Cardiac fibroblast (primary cell): Measurements from ENCODE around the gene TTC9C.
"Not testable (repeated sequence)": the region's sequence is repeated elsewhere in the genome, so short reads cannot be mapped to it uniquely, and the experiment has no call there.

Source experiments
- DNase-seq, 2 donors: peaks; one replicate each; pipeline versions ENCODE4 v3.0.0 to v3.0.0-alpha.2; 2010; ENCODE audit warnings: low read depth in 2 of 2
- H3K4me3 ChIP-seq, 2 donors: replicated peaks in 1 of 2; 1 replicate in 1 of 2; 2 replicates in 1 of 2; pipeline ENCODE4 v1.5.1; 2011; ENCODE audit warnings: low read depth in 2 of 2, low read length in 2 of 2, mild to moderate bottlenecking in 2 of 2, moderate library complexity in 1 of 2
- CTCF ChIP-seq: IDR thresholded peaks from one replicate; pipeline ENCODE4 v1.5.1; 2011; ENCODE audit warnings: low read depth, mild to moderate bottlenecking, low read length, inconsistent platforms

TTC9C gene

GRCh38 chr11:62752177-62752785 is 24.0 kb downstream of the TTC9C start:
- H3K4me3 ChIP-seq, result no peak overlapping the region
- no peak for TF ChIP-seq CTCF
- DNase-seq, result no peak

GRCh38 chr11:62752994-62753735 is 24.9 kb downstream of the TTC9C start:
- H3K4me3 ChIP-seq, result peak overlapping the region; percentile 72 to 75
- no peak for DNase-seq
- TF ChIP-seq CTCF, result no peak

- peak within 1 kb of the TSS; percentile 72 to 75 for H3K4me3 ChIP-seq
- no peak for TF ChIP-seq CTCF
- DNase-seq, result peak; percentile 99 to 100
These were observed 25.7 kb downstream of the TTC9C start, which contains the start of gene ZBTB3 for GRCh38 chr11:62753736-62754603. TSS of gene ZBTB3 (minus strand) at chr11:62754160. CDS start at chr11:62753664, 496 bp downstream.

- DNase-seq, result no peak
- no peak overlapping the region for H3K4me3 ChIP-seq
- TF ChIP-seq CTCF, result no peak
These were observed 26.9 kb downstream of the TTC9C start for GRCh38 chr11:62755086-62755615.

GRCh38 chr11:62757846-62758788 is 29.8 kb downstream of the TTC9C start:
- DNase-seq, result no peak
- H3K4me3 ChIP-seq, result no peak overlapping the region
- no peak for TF ChIP-seq CTCF

- H3K4me3 ChIP-seq, DNase-seq: not testable (repeated sequence)
These were observed 32.6 kb downstream of the TTC9C start for GRCh38 chr11:62760867-62761227.
